NCI-H2107 treated with DMSO at 0.1 percent for 48 hours (cell line): Measurements from ENCODE around the gene NPIPA1.
"Not testable (repeated sequence)": the region's sequence is repeated elsewhere in the genome, so short reads cannot be mapped to it uniquely, and the experiment has no call there.

Source experiments
- DNase-seq: peaks from one replicate; lab custom pipeline; 2025; ENCODE audit not compliant: unreplicated experiment; lab: John Stamatoyannopoulos, UW

Gene NPIPA1

GRCh38 chr16:14930246-14930645 lies 7.0 kb upstream of the NPIPA1 start:
- not testable (repeated sequence) for DNase-seq

- not testable (repeated sequence) for DNase-seq
Observed at GRCh38 chr16:14930971-14931370, 6.3 kb upstream of the NPIPA1 start.

- DNase-seq: not testable (repeated sequence)
Observed at GRCh38 chr16:14932581-14933375, 4.5 kb upstream of the NPIPA1 start.

- DNase-seq: not testable (repeated sequence)
Observed at GRCh38 chr16:14937994-14938393, 751 bp downstream of the NPIPA1 start.

- not testable (repeated sequence) for DNase-seq
Observed at GRCh38 chr16:14942686-14943085, 5.4 kb downstream of the NPIPA1 start.

GRCh38 chr16:14955546-14956231 lies 18.4 kb downstream of the NPIPA1 start:
- no peak for DNase-seq

GRCh38 chr16:14957576-14958322 lies 20.5 kb downstream of the NPIPA1 start:
- DNase-seq: no peak

- DNase-seq: no peak
Observed at GRCh38 chr16:14958323-14958600, 21.0 kb downstream of the NPIPA1 start.

- no peak for DNase-seq
Observed at GRCh38 chr16:14958970-14959369, 21.7 kb downstream of the NPIPA1 start.

- no peak for DNase-seq
Observed at GRCh38 chr16:14961405-14962186, 24.4 kb downstream of the NPIPA1 start.

- no peak for DNase-seq
Observed at GRCh38 chr16:14963281-14964173, 26.3 kb downstream of the NPIPA1 start.

- DNase-seq: no peak
Observed at GRCh38 chr16:14965328-14965727, 28.1 kb downstream of the NPIPA1 start.

GRCh38 chr16:14969795-14970194 lies 32.6 kb downstream of the NPIPA1 start:
- not testable (repeated sequence) for DNase-seq

GRCh38 chr16:14971621-14972228 lies 34.5 kb downstream of the NPIPA1 start:
- DNase-seq: not testable (repeated sequence)

- DNase-seq: not testable (repeated sequence)
Observed at GRCh38 chr16:14973785-14974322, 36.6 kb downstream of the NPIPA1 start.

GRCh38 chr16:14974331-14974655 lies 37.0 kb downstream of the NPIPA1 start:
- not testable (repeated sequence) for DNase-seq

- DNase-seq: peak; percentile 70
Observed at GRCh38 chr16:14974656-14975417, 37.6 kb downstream of the NPIPA1 start, which contains the start of gene PDXDC1. PDXDC1 (plus strand) TSS chr16:14975026; CDS start chr16:14975200, 174 bp downstream.

- DNase-seq: not testable (repeated sequence)
Observed at GRCh38 chr16:14975418-14976194, 38.4 kb downstream of the NPIPA1 start.
